ENCODE measurements around the gene PBXIP1. TPM values are rescaled to one million over a fixed set of nuclear protein-coding genes. Genes with fewer than 3 reads are reported as not detected.

PBXIP1 gene
- polyA plus RNA-seq, 3 donors: 23.1 to 31.7 (median 24.0) TPM

- H3K4me3 ChIP-seq (replicated peaks in 1 of 3; ENCODE audit: low read depth in 2 of 3, low read length in 3 of 3): peak overlapping the region; percentile 73 to 95 (median 93)
- H3K9ac ChIP-seq (ENCODE audit: insufficient read depth, low read length, poor library complexity, severe bottlenecking): peak overlapping the region; percentile 89
- intact Hi-C loops (cut with micrococcal nuclease): loop anchor here (5.0 kb wide), 2 partner anchors 42 to 57 kb away; partner anchors contain the start of gene ZBTB7B (in 2 of the 2)
- H4K20me1 ChIP-seq (ENCODE audit: insufficient read depth, low read length): peaks cover 37% of the 10 kb centered on the region
- H3K9me3 ChIP-seq (replicated peaks in 1 of 2; ENCODE audit: control insufficient read depth in 1 of 2, insufficient read depth in 1 of 2, low read length in 2 of 2): no peaks in the 10 kb centered on the region
- WGBS (ENCODE audit: insufficient coverage): 20% methylated on average over 1 of the region's 10 CpGs
- H3K9me3 Mint-ChIP-seq: no peaks in the 10 kb centered on the region
- H3K4me1 ChIP-seq (ENCODE audit: control insufficient read depth in 1 of 2, insufficient read depth in 2 of 2, low read length in 2 of 2): peaks cover 26 to 43% of the 10 kb centered on the region in 2 donors
- H3K4me2 ChIP-seq (replicated peaks; ENCODE audit: extremely low read depth, low read length, poor library complexity, severe bottlenecking): peak overlapping the region; percentile 93
- H3K36me3 ChIP-seq (replicated peaks in 1 of 2; ENCODE audit: control insufficient read depth in 1 of 2, insufficient read depth in 2 of 2, low read length in 2 of 2): peaks cover 39 to 46% of the 10 kb centered on the region in 2 donors
- H3K79me2 ChIP-seq (ENCODE audit: insufficient read depth, low read length): peaks cover 38% of the 10 kb centered on the region
- H3K27me3 Mint-ChIP-seq (ENCODE audit: low read depth in 3 of 3): peaks cover 0 to 4% (median 3%) of the 10 kb centered on the region in 3 donors
- H3K36me3 Mint-ChIP-seq: peaks cover 29 to 38% of the 10 kb centered on the region in 2 donors
- no peaks in the 10 kb centered on the region for H3K27me3 ChIP-seq (ENCODE audit: control insufficient read depth in 2 of 2, insufficient read depth in 2 of 2, low read length in 2 of 2)
- DNase-seq: no peak
- no peak for TF ChIP-seq CTCF (IDR thresholded peaks at IDR 0.05)
- H3K27ac Mint-ChIP-seq: peak overlapping the region; percentile 73 to 92 (median 84)
- peaks cover 37% of the 10 kb centered on the region for H3K4me1 Mint-ChIP-seq
- peak overlapping the region; percentile 81 to 90 for H3K4me3 Mint-ChIP-seq
- peak overlapping the region in 1 of 2 donors; percentile 90 for H3K27ac ChIP-seq (ENCODE audit: low read depth in 1 of 2, low read length in 2 of 2)
- H2AFZ ChIP-seq (ENCODE audit: insufficient read depth, low read depth, low read length, poor library complexity, severe bottlenecking): peak overlapping the region; percentile 88
Measured at GRCh38 chr1:154960446-154961136, 4.7 kb upstream of the PBXIP1 start.

- peaks cover 34% of the 10 kb centered on the region for H4K20me1 ChIP-seq (ENCODE audit: insufficient read depth, low read length)
- peaks cover 38 to 55% of the 10 kb centered on the region in 2 donors for H3K4me1 ChIP-seq (ENCODE audit: control insufficient read depth in 1 of 2, insufficient read depth in 2 of 2, low read length in 2 of 2)
- no peak overlapping the region for H2AFZ ChIP-seq (ENCODE audit: insufficient read depth, low read depth, low read length, poor library complexity, severe bottlenecking)
- H3K4me1 Mint-ChIP-seq: peaks cover 49% of the 10 kb centered on the region
- H3K27me3 ChIP-seq (ENCODE audit: control insufficient read depth in 2 of 2, insufficient read depth in 2 of 2, low read length in 2 of 2): no peaks in the 10 kb centered on the region
- H3K9me3 ChIP-seq (replicated peaks in 1 of 2; ENCODE audit: control insufficient read depth in 1 of 2, insufficient read depth in 1 of 2, low read length in 2 of 2): no peaks in the 10 kb centered on the region
- no peak for DNase-seq
- H3K27ac ChIP-seq (ENCODE audit: low read depth in 1 of 2, low read length in 2 of 2): no peak overlapping the region
- no peak overlapping the region for H3K4me3 Mint-ChIP-seq
- 90% methylated on average over 2 of the region's 7 CpGs for WGBS (ENCODE audit: insufficient coverage)
- H3K27me3 Mint-ChIP-seq (ENCODE audit: low read depth in 3 of 3): peaks cover 0 to 3% (median 1%) of the 10 kb centered on the region in 3 donors
- intact Hi-C loops (cut with micrococcal nuclease): no loop called here
- H3K4me2 ChIP-seq (replicated peaks; ENCODE audit: extremely low read depth, low read length, poor library complexity, severe bottlenecking): no peak overlapping the region
- H3K36me3 Mint-ChIP-seq: peaks cover 18 to 26% of the 10 kb centered on the region in 2 donors
- peak overlapping the region in 3 of 7 donors; percentile 36 to 70 (median 50) for H3K27ac Mint-ChIP-seq
- H3K4me3 ChIP-seq (replicated peaks in 1 of 3; ENCODE audit: low read depth in 2 of 3, low read length in 3 of 3): no peak overlapping the region
- H3K9me3 Mint-ChIP-seq: no peaks in the 10 kb centered on the region
- peaks cover 49% of the 10 kb centered on the region for H3K79me2 ChIP-seq (ENCODE audit: insufficient read depth, low read length)
- TF ChIP-seq CTCF (IDR thresholded peaks at IDR 0.05): no peak
- no peak overlapping the region for H3K9ac ChIP-seq (ENCODE audit: insufficient read depth, low read length, poor library complexity, severe bottlenecking)
- peaks cover 27 to 34% of the 10 kb centered on the region in 2 donors for H3K36me3 ChIP-seq (replicated peaks in 1 of 2; ENCODE audit: control insufficient read depth in 1 of 2, insufficient read depth in 2 of 2, low read length in 2 of 2)
Measured at GRCh38 chr1:154959426-154959780, 3.5 kb upstream of the PBXIP1 start.
